Stimulated activated CD4-positive, alpha-beta T cell treated with anti-CD3 and anti-CD28 coated beads, Interleukin-1b, Interleukin-23, amount 100 ng/mL, for 4 hours (primary cell): ENCODE results near the gene INTS6.

Source experiments
- DNase-seq, 2 donors: peaks; one replicate each; pipeline ENCODE4 v3.0.0-alpha.2; 2020; ENCODE audit warnings: low read depth in 2 of 2

INTS6 gene, protein sequence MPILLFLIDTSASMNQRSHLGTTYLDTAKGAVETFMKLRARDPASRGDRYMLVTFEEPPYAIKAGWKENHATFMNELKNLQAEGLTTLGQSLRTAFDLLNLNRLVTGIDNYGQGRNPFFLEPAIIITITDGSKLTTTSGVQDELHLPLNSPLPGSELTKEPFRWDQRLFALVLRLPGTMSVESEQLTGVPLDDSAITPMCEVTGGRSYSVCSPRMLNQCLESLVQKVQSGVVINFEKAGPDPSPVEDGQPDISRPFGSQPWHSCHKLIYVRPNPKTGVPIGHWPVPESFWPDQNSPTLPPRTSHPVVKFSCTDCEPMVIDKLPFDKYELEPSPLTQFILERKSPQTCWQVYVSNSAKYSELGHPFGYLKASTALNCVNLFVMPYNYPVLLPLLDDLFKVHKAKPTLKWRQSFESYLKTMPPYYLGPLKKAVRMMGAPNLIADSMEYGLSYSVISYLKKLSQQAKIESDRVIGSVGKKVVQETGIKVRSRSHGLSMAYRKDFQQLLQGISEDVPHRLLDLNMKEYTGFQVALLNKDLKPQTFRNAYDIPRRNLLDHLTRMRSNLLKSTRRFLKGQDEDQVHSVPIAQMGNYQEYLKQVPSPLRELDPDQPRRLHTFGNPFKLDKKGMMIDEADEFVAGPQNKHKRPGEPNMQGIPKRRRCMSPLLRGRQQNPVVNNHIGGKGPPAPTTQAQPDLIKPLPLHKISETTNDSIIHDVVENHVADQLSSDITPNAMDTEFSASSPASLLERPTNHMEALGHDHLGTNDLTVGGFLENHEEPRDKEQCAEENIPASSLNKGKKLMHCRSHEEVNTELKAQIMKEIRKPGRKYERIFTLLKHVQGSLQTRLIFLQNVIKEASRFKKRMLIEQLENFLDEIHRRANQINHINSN

DNA sequence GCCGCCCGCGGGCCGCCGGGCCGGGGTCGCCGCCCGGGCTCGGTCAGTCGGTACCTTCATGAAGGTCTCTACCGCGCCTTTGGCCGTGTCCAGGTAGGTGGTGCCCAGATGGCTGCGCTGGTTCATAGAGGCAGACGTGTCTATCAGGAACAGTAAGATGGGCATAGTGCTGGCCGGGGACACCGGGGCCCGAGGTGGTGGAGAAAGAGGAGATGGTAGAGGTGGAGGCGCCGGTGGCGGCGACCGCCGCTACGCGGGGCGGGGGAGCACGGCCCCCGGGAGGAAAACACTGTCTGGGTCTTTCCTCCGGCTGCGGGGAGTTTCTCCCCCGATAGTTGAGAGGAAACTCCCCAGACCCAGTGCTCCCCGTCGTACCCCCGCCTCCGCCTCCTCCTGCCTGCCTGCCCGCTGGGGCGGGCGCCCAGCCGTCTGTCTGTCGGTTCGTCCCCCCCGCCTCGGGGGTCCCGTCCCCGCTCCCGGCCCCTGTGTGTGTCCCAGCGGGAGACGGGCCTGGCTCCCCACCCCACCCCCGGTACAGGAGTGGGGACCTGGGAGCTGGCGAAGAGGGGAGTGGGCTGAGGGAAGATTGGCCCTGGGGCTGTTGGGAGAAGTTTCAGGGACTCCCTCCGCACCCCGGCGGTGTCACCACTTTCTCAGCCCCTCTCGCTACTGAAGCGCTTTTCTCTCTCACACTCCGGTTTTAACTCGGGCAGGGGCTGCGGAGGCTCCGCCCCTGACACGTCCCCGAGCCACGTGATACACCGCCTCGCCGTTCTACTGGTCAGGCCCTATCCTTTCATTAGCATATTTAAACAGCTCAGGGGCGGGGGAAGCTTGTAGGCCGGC, at the start of gene INTS6:
TSS of gene INTS6 (minus strand) at position 676 of the 846 bp plus-strand sequence. CDS start at position 165, 511 bp downstream.
- DNase-seq: peak; percentile 95 to 97

DNA sequence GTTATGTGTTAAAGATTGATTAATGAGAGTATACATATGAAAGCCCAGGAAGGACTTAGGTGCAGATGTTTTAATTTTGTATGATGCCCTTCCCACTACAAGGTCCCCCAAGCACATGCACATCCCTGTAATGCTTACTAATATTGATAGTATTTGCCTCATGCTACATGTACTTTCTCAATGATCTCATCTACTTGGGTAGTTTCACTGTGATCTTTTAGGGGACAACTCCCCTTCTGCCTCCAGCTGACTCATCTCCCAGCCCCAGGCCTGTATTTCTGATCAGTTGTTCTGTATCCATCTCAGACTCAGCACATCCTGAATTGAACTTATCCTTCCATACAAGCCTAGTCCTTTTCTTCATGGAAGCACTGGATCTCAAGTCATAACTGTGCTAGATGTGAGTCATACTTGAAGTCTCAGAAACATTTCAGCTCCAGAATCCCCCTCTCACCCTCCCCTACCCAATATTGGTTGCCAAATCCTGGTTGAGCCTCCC, 49.4 kb upstream of the INTS6 start:
- DNase-seq: no peak

DNA sequence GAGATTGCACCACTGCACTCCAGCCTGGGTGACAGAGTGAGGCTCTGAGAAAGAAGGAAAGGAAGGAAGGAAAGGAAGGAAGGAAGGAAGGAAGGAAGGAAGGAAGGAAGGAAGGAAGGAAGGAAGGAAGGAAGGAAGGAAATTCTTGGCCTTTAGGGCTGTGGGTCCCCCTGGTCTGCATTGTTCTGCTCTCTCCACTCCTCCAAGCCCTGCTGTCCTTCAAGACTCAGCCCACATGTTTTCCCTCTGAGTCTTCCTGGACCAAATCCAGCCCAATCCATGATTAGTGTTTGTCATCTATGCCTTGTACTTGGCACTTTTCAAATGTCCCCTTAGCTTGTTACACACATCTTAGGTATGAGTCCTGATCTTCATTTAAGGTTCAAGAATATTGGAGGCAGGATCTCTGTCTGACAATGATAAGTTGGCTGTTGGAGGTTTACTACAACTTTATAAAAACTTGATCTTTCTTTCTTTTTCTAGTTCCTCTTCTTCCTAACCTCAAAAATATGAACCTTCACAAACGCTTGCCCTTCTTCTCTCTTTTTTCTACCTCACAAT, 48.8 kb upstream of the INTS6 start:
- no peak for DNase-seq

GRCh38 chr13:51501096-51501495, 48.3 kb upstream of the INTS6 start:
- DNase-seq: no peak

DNA sequence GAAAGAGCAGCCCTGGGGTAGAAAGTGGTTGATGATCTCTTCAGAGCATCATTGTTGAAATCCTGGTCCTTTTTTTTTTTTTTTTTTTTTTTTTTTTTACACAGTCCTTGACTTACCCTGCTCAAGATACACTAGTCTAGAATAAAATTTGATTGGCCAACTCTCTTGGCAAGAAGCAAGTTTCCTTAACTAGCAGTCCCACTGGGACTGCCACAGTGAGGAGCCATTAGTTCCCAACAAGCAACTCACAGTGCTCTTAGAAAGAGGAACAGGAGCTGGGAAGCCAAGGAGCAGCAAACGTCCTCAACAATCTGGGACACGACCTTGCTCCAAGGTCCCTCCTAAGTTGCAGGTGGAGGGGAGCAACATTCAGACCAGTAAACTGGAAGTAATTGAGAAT, 47.9 kb upstream of the INTS6 start:
- DNase-seq: no peak

- no peak for DNase-seq
These were observed 47.0 kb upstream of the INTS6 start for GRCh38 chr13:51499841-51500240.

DNA sequence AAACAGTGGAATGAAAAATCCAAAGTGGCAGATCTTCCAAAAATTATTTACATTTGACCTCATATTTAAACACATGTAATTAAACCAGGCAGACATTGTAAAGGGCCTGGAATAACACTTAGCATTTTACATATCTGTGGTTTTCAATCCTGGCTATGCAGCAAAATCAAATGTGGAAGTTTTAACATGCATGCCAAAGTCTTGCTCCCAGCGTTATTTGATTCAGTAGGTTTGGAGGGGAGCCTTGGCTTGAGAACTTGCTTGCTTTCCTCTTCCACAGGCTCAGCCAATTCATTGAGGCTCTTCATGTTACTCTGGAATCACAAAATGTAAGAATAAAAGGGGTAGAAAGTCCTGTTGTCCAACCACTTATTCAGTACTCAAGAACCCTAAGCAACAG, 42.5 kb upstream of the INTS6 start:
- no peak for DNase-seq

DNA sequence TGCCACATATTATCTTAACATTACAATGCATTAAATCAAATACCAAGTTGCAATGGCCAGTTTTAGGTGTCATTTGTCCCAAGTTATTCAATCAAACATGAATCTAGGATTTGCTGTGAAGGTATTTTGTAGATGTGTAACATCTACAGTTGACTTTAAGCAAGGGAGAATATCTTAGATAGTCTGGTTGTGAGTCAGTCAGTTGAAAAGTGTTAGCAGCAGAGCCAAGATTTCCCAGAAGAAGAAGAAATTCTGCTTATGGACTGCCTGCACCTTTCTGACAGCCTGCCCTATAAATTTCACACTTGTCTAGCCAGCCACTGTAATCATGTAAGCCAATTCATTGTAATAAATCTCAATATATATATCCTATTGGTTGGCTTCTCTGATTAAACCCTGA, 41.3 kb upstream of the INTS6 start:
- DNase-seq: no peak

DNA sequence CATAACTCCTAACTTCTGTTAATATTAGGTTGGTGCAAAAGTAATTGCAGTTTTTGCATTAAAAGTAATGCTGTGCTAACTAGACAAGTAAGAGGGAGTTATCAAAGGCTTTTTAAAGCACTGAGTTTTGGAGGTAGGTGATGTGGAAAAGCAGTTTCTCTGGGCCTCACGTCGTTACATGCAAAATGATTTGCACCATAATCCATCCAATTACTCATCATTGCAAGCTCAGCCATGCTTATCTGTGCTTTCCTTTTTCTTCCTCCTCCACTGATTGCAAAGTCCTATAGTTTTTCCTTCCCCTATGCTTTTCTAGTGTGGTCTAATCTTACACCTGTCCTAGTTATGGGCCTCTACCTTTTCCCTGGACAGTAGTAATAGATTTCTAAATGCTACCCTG, 35.4 kb upstream of the INTS6 start:
- DNase-seq: no peak

- no peak for DNase-seq
These were observed 28.8 kb upstream of the INTS6 start for GRCh38 chr13:51481656-51482055.

GRCh38 chr13:51479199-51479523, 26.3 kb upstream of the INTS6 start:
- DNase-seq: no peak

DNA sequence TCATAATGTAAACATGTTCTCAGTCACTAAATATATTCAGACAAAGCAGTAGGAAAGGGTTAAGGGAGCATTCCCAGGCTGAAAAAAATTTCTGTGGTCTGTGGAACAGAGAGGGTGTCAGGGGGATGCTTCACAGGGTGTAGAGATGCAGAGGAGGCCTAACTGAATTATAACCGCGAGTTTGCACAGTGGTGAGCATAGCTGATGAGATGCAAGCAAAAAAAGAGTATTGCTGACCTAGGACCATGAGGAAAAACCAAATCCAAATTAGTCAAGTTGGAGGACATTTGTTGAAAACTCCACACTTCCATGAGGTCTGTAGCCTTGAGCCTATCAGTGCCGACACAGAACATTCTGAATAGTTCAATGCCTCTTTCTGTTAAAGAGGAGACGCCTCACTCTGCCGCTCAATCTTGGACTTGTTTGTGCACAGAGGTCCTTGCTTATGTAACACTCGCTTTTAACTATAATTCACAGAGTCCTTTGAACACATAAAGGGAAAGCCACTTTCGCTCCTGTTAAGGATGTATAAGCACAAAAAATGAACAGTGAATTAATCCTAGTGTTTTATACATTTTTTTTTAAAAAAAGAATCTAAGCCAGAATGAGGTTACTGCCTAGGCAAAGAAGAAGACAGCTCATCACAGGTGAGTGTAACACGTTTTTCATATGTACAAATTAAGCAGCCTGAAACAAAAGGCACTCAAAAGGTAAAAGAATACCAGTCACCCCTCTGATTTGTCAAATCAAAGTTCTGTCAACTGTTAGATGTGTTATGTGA, 25.8 kb upstream of the INTS6 start:
- DNase-seq: no peak

DNA sequence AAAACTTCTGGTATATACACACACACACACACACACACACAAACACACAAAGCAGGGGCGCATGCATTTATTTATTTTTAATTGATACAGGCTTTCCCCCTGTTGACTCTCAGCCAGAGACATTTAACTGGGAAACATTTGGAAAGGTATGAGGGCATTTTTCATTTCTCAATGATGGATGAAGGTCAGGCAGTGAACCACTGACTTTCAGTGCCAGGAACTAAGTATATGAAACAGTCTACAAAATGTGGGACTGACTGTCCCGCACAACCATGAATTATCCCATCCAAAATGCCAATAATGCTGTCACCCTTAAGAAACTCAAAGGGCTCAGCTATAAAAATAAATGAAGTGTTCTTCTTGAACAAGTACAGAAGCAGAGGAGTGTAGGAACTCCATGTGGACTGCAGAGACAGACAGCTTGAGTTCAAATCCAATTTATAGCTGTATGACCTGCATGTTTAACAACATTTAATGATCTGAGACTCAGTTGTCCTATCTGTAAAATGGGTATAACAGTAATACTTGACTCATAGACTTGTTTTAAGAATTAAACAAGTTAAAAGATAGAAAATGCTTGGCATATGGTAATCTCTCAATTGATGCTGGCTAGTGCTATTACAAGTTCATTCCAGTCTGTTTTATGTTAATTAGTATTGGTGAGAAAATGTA, 25.0 kb upstream of the INTS6 start:
- no peak for DNase-seq

DNA sequence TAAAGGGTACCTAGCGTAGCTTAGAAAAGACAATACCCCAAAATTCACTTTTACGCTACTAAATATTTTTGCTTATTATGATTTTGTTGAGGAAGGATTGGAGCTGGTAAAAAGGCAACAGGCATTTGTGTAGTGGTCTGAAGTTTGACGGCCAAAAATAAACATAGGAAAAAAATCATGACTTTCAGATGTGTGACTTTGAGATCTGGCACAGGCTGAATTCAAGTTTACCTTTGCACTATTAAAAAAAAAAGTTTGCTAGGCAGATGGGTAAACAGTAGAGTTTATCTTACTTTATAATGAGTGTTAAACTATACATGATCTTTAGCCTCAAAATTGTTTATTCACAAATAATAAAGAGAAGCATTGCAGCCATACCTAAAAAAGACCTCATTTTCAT, 24.3 kb upstream of the INTS6 start:
- DNase-seq: no peak

DNA sequence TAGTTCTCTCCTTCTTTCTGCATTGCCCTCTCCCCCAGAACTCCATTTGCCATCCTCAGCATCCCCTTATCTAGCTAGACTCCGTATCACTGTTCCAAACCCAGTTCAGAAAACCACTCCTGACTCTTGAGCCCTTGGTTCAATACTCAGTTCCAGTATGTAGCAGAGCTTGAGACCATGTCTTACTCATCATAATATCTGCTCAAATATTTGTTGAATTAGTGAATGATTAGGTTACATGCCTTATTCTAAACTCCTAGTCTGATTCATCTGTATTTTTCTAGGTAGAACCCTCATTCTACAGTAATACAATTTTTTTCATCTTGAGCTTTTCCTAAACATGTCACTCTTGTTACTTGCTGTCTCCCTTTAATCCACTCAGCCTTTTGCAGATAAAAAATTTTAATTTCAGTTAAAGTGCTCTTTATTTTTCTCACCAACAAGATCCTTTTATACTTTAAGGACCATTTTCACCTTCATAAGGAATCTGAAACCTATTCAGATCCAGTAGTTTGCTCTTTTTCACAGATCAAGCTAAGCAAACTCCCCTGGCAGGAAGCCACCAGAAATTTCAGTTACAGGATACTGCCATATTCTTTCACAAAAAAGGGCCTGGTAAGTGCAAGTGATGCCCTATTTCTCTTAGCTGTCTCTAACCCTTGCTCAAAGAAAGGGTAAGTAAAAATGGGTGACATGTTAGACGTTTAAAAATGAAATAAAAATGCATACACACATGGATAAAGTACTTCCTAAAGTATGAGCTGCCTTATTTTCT, 23.1 kb upstream of the INTS6 start:
- DNase-seq: no peak

- DNase-seq: no peak
These were observed 17.0 kb upstream of the INTS6 start for GRCh38 chr13:51469790-51470189.

DNA sequence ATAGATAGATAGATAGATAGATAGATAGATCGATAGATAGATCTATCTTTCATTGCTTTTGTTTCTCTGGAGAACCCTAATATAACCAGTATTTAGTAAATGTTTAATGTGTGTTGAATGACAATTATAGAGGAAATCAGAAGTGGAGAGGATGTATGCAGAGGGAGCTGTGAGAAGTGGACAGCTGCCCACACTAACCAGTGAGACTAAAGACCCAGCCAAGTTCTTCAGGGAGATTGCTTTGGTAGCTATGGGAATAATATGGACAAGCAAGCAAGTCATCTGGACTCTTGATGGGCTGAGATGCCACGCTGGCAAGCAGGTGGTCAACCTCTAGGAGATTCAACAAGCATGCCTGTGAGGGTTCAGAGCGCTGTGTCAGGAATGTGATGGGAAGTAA, 14.9 kb upstream of the INTS6 start:
- no peak for DNase-seq

DNA sequence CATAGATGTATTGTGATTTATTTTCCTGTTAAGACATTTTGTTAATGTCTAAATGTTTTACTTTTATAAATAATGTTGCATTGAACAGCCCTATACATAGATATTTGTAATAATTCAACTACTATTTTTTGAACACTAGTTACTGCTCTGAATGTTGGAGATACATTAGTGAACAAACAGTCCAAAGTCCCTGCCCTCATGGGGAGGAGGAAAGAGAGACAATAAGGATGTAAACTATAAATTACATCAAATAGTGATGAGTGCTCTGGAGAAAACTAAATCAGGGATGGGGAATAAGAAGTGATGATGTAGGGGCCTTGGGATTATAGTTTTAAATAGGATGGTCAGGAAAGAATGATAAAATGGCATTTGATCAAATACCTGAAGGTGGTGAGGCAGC, 12.3 kb upstream of the INTS6 start:
- DNase-seq: no peak

DNA sequence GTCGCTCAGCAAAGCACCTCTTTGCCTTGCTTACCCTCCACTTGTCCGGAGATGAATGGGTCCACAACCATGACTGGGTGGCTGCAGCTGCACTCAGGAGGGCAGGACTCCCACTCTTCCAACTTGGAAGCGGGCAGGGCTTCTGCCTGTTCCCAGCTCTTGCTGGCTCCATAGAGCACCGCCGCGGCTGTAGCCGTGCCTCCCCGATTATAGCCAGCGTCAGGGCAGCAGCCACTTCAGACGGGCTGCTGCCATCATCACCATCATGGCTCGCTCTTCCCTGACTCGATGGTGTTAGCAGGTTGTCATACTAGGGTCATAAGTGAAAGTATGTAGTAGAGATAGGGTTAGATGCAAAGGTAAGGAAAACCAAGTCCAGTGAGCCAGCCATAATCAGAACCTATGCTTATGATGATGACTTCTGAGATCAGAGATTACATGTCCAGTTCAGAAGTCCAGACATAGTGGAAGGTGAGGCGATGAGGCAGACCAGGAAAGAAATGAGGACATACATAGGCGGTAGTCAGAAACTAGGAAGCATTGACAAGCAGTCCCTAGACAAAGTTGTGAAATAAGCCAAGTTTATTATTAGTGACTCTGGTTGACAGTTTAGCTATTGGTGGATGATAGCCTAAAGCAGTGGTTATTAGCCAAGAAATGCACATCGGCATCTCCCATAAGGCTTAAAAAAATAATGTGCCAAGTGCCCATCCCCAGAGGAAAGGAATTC, 4.4 kb upstream of the INTS6 start:
- DNase-seq: no peak
